ENCODE measurements around the gene C12orf43.

GRCh38 chr12:120962532-120963020 lies 53.7 kb downstream of the C12orf43 start:
- TF ChIP-seq, protein P1, sequence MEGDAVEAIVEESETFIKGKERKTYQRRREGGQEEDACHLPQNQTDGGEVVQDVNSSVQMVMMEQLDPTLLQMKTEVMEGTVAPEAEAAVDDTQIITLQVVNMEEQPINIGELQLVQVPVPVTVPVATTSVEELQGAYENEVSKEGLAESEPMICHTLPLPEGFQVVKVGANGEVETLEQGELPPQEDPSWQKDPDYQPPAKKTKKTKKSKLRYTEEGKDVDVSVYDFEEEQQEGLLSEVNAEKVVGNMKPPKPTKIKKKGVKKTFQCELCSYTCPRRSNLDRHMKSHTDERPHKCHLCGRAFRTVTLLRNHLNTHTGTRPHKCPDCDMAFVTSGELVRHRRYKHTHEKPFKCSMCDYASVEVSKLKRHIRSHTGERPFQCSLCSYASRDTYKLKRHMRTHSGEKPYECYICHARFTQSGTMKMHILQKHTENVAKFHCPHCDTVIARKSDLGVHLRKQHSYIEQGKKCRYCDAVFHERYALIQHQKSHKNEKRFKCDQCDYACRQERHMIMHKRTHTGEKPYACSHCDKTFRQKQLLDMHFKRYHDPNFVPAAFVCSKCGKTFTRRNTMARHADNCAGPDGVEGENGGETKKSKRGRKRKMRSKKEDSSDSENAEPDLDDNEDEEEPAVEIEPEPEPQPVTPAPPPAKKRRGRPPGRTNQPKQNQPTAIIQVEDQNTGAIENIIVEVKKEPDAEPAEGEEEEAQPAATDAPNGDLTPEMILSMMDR (conservative IDR thresholded peaks at IDR 0.05 in 1 of 2, IDR thresholded peaks at IDR 0.05 in 1 of 2; ENCODE audit: extremely low read depth in 1 of 2, insufficient read depth in 1 of 2, low read depth in 1 of 2, low read length in 2 of 2) = peak; percentile 8 to 31
- TF ChIP-seq EZH2 (IDR thresholded peaks at IDR 0.05; ENCODE audit: borderline replicate concordance, low read length) = no peak
